ENCODE data around the gene BCL2L15. TPM values are rescaled to one million over a fixed set of nuclear protein-coding genes. Genes with fewer than 3 reads are reported as not detected.

BCL2L15 gene
- total RNA-seq, 1 donor from 2014 or later, result 0.27 TPM

DNA sequence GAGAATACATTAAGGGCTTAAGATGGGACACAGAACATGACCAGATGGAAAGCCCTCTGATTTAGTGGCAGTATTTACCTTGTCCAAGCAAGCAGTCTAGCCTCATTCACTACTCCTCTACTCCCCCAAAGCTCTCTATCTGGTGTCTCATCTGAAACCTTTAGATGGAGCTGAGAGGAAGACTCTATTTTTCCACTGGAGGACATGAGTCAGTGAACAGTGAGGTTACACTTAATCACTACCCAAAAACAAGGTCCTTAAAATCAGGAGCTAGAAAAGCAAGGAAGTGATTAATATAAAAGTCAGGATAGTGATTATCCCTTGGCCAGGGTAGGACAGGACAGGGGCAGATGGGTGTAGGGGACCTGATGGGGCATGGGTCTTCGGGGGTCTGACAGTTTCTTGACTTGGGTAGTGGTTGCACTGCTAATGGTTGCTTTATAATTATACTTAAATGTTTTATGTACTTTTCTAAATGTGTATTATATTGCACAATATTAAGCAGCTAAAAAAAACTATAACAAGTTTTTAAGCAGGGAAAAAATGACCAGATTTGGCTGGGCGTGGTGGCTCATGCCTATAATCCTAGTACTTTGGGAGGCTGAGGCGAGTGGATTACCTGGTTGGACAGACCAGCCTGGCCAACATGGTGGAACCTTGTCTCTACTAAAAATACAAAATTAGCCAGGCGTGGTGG, 18.8 kb downstream of the BCL2L15 start:
- H3K27me3 Mint-ChIP-seq (ENCODE audit: low read depth), result no peaks in the 10 kb centered on the region
- no peak overlapping the region for H3K27ac Mint-ChIP-seq
- no peaks in the 10 kb centered on the region for H3K9me3 Mint-ChIP-seq
- TF ChIP-seq CTCF (IDR thresholded peaks at IDR 0.05; ENCODE audit: unreplicated experiment), result no peak
- no peaks in the 10 kb centered on the region for H3K4me1 Mint-ChIP-seq
- H3K4me3 Mint-ChIP-seq, result no peak overlapping the region
- no peaks in the 10 kb centered on the region for H3K36me3 Mint-ChIP-seq
- DNase-seq (ENCODE audit: low spot score in 2 of 2, unreplicated experiment in 2 of 2), result no peak

- no peak for TF ChIP-seq CTCF (IDR thresholded peaks at IDR 0.05; ENCODE audit: unreplicated experiment)
- peaks cover 2% of the 10 kb centered on the region for H3K4me1 Mint-ChIP-seq
- DNase-seq (ENCODE audit: low spot score in 2 of 2, unreplicated experiment in 2 of 2), result no peak
- no peak overlapping the region for H3K27ac Mint-ChIP-seq
- H3K9me3 Mint-ChIP-seq, result no peaks in the 10 kb centered on the region
- H3K4me3 Mint-ChIP-seq, result no peak overlapping the region
- H3K36me3 Mint-ChIP-seq, result no peaks in the 10 kb centered on the region
- H3K27me3 Mint-ChIP-seq (ENCODE audit: low read depth), result no peaks in the 10 kb centered on the region
Measured at GRCh38 chr1:113861641-113862040, 25.7 kb downstream of the BCL2L15 start.

GRCh38 chr1:113860891-113861290, 26.5 kb downstream of the BCL2L15 start:
- DNase-seq (ENCODE audit: low spot score in 2 of 2, unreplicated experiment in 2 of 2), result no peak
- no peak for TF ChIP-seq CTCF (IDR thresholded peaks at IDR 0.05; ENCODE audit: unreplicated experiment)
- H3K4me3 Mint-ChIP-seq, result no peak overlapping the region
- H3K36me3 Mint-ChIP-seq, result no peaks in the 10 kb centered on the region
- no peak overlapping the region for H3K27ac Mint-ChIP-seq
- no peaks in the 10 kb centered on the region for H3K27me3 Mint-ChIP-seq (ENCODE audit: low read depth)
- no peaks in the 10 kb centered on the region for H3K9me3 Mint-ChIP-seq
- peaks cover 2% of the 10 kb centered on the region for H3K4me1 Mint-ChIP-seq

- Mint-ChIP-seq H3K4me3 (no peak overlapping the region), H3K27ac (no peak overlapping the region), H3K9me3 (no peaks in the 10 kb centered on the region), H3K4me1 (peaks cover 2% of the 10 kb centered on the region), H3K27me3 (ENCODE audit: low read depth) (no peaks in the 10 kb centered on the region), H3K36me3 (no peaks in the 10 kb centered on the region)
- DNase-seq (ENCODE audit: low spot score in 2 of 2, unreplicated experiment in 2 of 2), result no peak
- TF ChIP-seq CTCF (IDR thresholded peaks at IDR 0.05; ENCODE audit: unreplicated experiment), result no peak
Measured at GRCh38 chr1:113859478-113860175, 27.8 kb downstream of the BCL2L15 start.

GRCh38 chr1:113858982-113859381, 28.4 kb downstream of the BCL2L15 start:
- H3K27me3 Mint-ChIP-seq (ENCODE audit: low read depth), result no peaks in the 10 kb centered on the region
- H3K4me3 Mint-ChIP-seq, result no peak overlapping the region
- peaks cover 2% of the 10 kb centered on the region for H3K4me1 Mint-ChIP-seq
- H3K36me3 Mint-ChIP-seq, result no peaks in the 10 kb centered on the region
- TF ChIP-seq CTCF (IDR thresholded peaks at IDR 0.05; ENCODE audit: unreplicated experiment), result no peak
- H3K9me3 Mint-ChIP-seq, result no peaks in the 10 kb centered on the region
- no peak overlapping the region for H3K27ac Mint-ChIP-seq
- no peak for DNase-seq (ENCODE audit: low spot score in 2 of 2, unreplicated experiment in 2 of 2)
